NT2/D1 (cell line): Measurements from ENCODE around the gene GPR50.

Experiments
- DNase-seq: peaks from one replicate; pipeline ENCODE4 v3.0.0-alpha.2; 2011; ENCODE audit warnings: low read depth, low spot score
- H3K27me3 ChIP-seq: 2 replicates; pipeline ENCODE4 v1.6.0; 2011; ENCODE audit warnings: mild to moderate bottlenecking; ENCODE audit not compliant: insufficient read length, insufficient read depth
- H3K36me3 ChIP-seq: 2 replicates; pipeline ENCODE4 v1.6.1; 2011; ENCODE audit warnings: mild to moderate bottlenecking, low read length, mixed read lengths; ENCODE audit not compliant: insufficient read depth, insufficient read length
- H3K4me1 ChIP-seq: 2 replicates; pipeline ENCODE4 v1.5.1; 2011; ENCODE audit not compliant: insufficient read depth, insufficient read length
- H3K4me3 ChIP-seq: 2 replicates; pipeline ENCODE4 v1.5.1; 2011; ENCODE audit warnings: low read depth; ENCODE audit not compliant: insufficient read length
- H3K9ac ChIP-seq: 2 replicates; pipeline ENCODE4 v1.6.0; 2011; ENCODE audit warnings: low read depth; ENCODE audit not compliant: insufficient read length
- H3K9me3 ChIP-seq: 2 replicates; pipeline ENCODE4 v1.5.1; 2011; ENCODE audit warnings: mild to moderate bottlenecking, low read length; ENCODE audit not compliant: insufficient read depth
- SUZ12 ChIP-seq: IDR thresholded peaks from 2 replicates; pipeline ENCODE4 v1.6.1; 2011; ENCODE audit not compliant: insufficient read length, insufficient read depth; ENCODE audit errors: extremely low read depth
- YY1 ChIP-seq: IDR thresholded peaks from 2 replicates; pipeline ENCODE4 v1.6.1; 2011; ENCODE audit not compliant: insufficient read length, insufficient read depth
- ZNF274 ChIP-seq: IDR thresholded peaks from 2 replicates; pipeline ENCODE4 v1.6.1; 2011; ENCODE audit warnings: mild to moderate bottlenecking, low read depth, low read length

GPR50 gene

DNA sequence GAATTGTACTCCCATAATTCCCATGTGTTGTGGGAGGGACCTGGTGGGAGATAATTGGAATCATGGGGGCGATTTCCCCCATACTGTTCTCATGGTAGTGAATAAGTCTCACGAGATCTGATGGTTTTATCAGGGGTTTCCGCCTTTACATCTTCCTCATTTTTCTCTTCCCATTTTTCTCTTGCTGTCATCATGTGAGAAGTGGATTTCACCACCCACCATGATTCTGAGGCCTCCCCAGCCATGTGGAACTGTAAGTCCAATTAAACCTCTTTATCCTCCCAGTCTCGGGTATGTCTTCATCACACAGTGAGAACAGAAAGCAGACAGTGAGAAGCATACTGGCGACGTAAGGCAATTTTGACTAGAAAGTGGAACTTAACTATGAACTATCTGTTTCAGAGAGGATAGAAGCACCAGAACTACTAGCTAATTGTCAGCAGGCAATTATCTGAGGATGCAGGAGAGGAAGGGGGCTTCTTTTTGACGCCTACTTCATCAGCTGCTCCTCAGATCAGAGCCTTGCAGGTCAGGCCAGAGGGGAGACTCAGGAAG, 8.5 kb upstream of the GPR50 start:
- DNase-seq = no peak
- Histone ChIP-seq H3K9me3 (no peaks in the 10 kb centered on the region), H3K27me3 (no peaks in the 10 kb centered on the region), H3K4me1 (no peaks in the 10 kb centered on the region), H3K4me3 (no peak overlapping the region), H3K9ac (no peak overlapping the region), H3K36me3 (no peaks in the 10 kb centered on the region)
- no peak for TF ChIP-seq YY1

- Histone ChIP-seq H3K4me1 (no peaks in the 10 kb centered on the region), H3K4me3 (no peak overlapping the region), H3K9ac (no peak overlapping the region), H3K36me3 (no peaks in the 10 kb centered on the region), H3K27me3 (peaks cover 14% of the 10 kb centered on the region), H3K9me3 (no peaks in the 10 kb centered on the region)
- TF ChIP-seq ZNF274 (no peak), SUZ12 (no peak), YY1 (no peak)
- no peak for DNase-seq
These were observed 6.6 kb upstream of the GPR50 start for GRCh38 chrX:151169783-151170182.

- peaks cover 12% of the 10 kb centered on the region; the same call in 1 of the 2 replicates for H3K9me3 ChIP-seq
- no peaks in the 10 kb centered on the region for H3K4me1 ChIP-seq
- no peaks in the 10 kb centered on the region for H3K36me3 ChIP-seq
- H3K9ac ChIP-seq = peak overlapping the region; percentile 32
- TF ChIP-seq YY1 (no peak), SUZ12 (no peak), ZNF274 (no peak)
- peaks cover 41% of the 10 kb centered on the region for H3K27me3 ChIP-seq
- peak overlapping the region; percentile 36 for H3K4me3 ChIP-seq
- DNase-seq = no peak
These were observed 1.7 kb upstream of the GPR50 start for GRCh38 chrX:151174581-151175282.

- TF ChIP-seq SUZ12 = no peak
- TF ChIP-seq ZNF274 = no peak
- no peak for TF ChIP-seq YY1
- Histone ChIP-seq H3K9ac (no peak overlapping the region), H3K27me3 (peaks cover 41% of the 10 kb centered on the region)
These were observed 911 bp upstream of the GPR50 start for GRCh38 chrX:151175283-151176062.

GRCh38 chrX:151177141-151178027, 1.0 kb downstream of the GPR50 start:
- peak overlapping the region; percentile 28 for H3K4me3 ChIP-seq
- DNase-seq = no peak
- peaks cover 41% of the 10 kb centered on the region for H3K27me3 ChIP-seq
- H3K9me3 ChIP-seq = peaks cover 12% of the 10 kb centered on the region; the same call in 1 of the 2 replicates
- no peaks in the 10 kb centered on the region for H3K4me1 ChIP-seq
- H3K36me3 ChIP-seq = no peaks in the 10 kb centered on the region
- peak overlapping the region; percentile 42 for H3K9ac ChIP-seq
- no peak for TF ChIP-seq YY1

More at GRCh38 chrX:151175283-151176062, 911 bp upstream of the GPR50 start:
- Histone ChIP-seq H3K9me3 (peaks cover 12% of the 10 kb centered on the region; the same call in 1 of the 2 replicates), H3K4me3 (peak overlapping the region; percentile 36), H3K36me3 (no peaks in the 10 kb centered on the region), H3K4me1 (no peaks in the 10 kb centered on the region)
- DNase-seq = no peak

DNA sequence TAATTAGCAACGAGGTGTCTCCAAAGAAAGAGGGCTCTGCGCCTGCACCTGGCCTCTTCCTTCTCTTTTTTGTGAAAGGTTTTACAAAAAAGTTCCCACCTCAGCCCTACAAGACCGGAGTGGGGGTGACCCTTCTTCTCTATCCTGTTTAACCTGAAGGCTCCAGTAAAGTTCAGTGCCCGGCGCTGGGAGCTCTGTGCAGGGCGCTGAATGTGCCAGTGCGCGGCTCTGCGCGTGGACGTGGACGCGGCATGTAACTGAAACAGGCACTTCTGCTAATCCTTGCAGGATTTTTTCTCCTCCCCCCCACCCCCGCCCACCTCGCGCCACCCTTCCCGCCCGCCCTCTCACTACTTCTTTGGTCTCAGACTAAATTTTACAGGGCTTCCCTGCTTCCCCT, 2.4 kb downstream of the GPR50 start:
- H3K4me1 ChIP-seq = no peaks in the 10 kb centered on the region
- peak overlapping the region; percentile 8 for H3K4me3 ChIP-seq
- H3K9ac ChIP-seq = peak overlapping the region; percentile 10
- TF ChIP-seq ZNF274 = no peak
- TF ChIP-seq SUZ12 = no peak
- TF ChIP-seq YY1 = no peak
- no peaks in the 10 kb centered on the region for H3K36me3 ChIP-seq
- peaks cover 12% of the 10 kb centered on the region; the same call in 1 of the 2 replicates for H3K9me3 ChIP-seq
- no peak for DNase-seq
- H3K27me3 ChIP-seq = peaks cover 35% of the 10 kb centered on the region
